ENCODE results near the gene PHB1. TPM values are rescaled to one million over a fixed set of nuclear protein-coding genes. Genes with fewer than 3 reads are reported as not detected.

PHB1 gene
- total RNA-seq, 1 donor from 2014 or later, result 440 TPM

GRCh38 chr17:49388290-49388640, 26.4 kb downstream of the PHB1 start:
- Mint-ChIP-seq H3K9me3 (no peaks in the 10 kb centered on the region), H3K27ac (peak overlapping the region; percentile 88), H3K36me3 (ENCODE audit: low read depth) (no peaks in the 10 kb centered on the region), H3K4me1 (peaks cover 47% of the 10 kb centered on the region), H3K4me3 (peak overlapping the region; percentile 72), H3K27me3 (no peaks in the 10 kb centered on the region)
- intact Hi-C loops (cut with micrococcal nuclease), result no loop called here
- peak; percentile 79 for DNase-seq

- H3K27ac Mint-ChIP-seq, result peak overlapping the region; percentile 88
- H3K4me1 Mint-ChIP-seq, result peaks cover 47% of the 10 kb centered on the region
- intact Hi-C loops (cut with micrococcal nuclease), result no loop called here
- DNase-seq, result no peak
- H3K9me3 Mint-ChIP-seq, result no peaks in the 10 kb centered on the region
- peak overlapping the region; percentile 72 for H3K4me3 Mint-ChIP-seq
- no peaks in the 10 kb centered on the region for H3K36me3 Mint-ChIP-seq (ENCODE audit: low read depth)
- no peaks in the 10 kb centered on the region for H3K27me3 Mint-ChIP-seq
These were observed 27.0 kb downstream of the PHB1 start for GRCh38 chr17:49387498-49388289.

- H3K27ac Mint-ChIP-seq, result no peak overlapping the region
- intact Hi-C loops (cut with micrococcal nuclease), result no loop called here
- H3K9me3 Mint-ChIP-seq, result no peaks in the 10 kb centered on the region
- H3K4me3 Mint-ChIP-seq, result no peak overlapping the region
- H3K36me3 Mint-ChIP-seq (ENCODE audit: low read depth), result no peaks in the 10 kb centered on the region
- peaks cover 46% of the 10 kb centered on the region for H3K4me1 Mint-ChIP-seq
- no peak for DNase-seq
- H3K27me3 Mint-ChIP-seq, result peaks cover 8% of the 10 kb centered on the region
These were observed 28.3 kb downstream of the PHB1 start for GRCh38 chr17:49386373-49386772.

- Mint-ChIP-seq H3K9me3 (no peaks in the 10 kb centered on the region), H3K4me3 (no peak overlapping the region), H3K4me1 (peaks cover 32% of the 10 kb centered on the region), H3K27me3 (peaks cover 10% of the 10 kb centered on the region), H3K36me3 (ENCODE audit: low read depth) (peaks cover 1% of the 10 kb centered on the region), H3K27ac (no peak overlapping the region)
- intact Hi-C loops (cut with micrococcal nuclease), result no loop called here
- DNase-seq, result no peak
These were observed 29.7 kb downstream of the PHB1 start for GRCh38 chr17:49384951-49385350.

GRCh38 chr17:49383060-49383459, 31.6 kb downstream of the PHB1 start:
- no peak for DNase-seq
- intact Hi-C loops (cut with micrococcal nuclease), result no loop called here
- Mint-ChIP-seq H3K4me3 (no peak overlapping the region), H3K4me1 (peaks cover 15% of the 10 kb centered on the region), H3K27ac (no peak overlapping the region), H3K36me3 (ENCODE audit: low read depth) (peaks cover 1% of the 10 kb centered on the region), H3K9me3 (no peaks in the 10 kb centered on the region), H3K27me3 (peaks cover 17% of the 10 kb centered on the region)

- H3K36me3 Mint-ChIP-seq (ENCODE audit: low read depth), result peaks cover 1% of the 10 kb centered on the region
- peaks cover 17% of the 10 kb centered on the region for H3K27me3 Mint-ChIP-seq
- H3K4me3 Mint-ChIP-seq, result no peak overlapping the region
- H3K4me1 Mint-ChIP-seq, result peaks cover 10% of the 10 kb centered on the region
- no peak overlapping the region for H3K27ac Mint-ChIP-seq
- intact Hi-C loops (cut with micrococcal nuclease), result no loop called here
- no peak for DNase-seq
- no peaks in the 10 kb centered on the region for H3K9me3 Mint-ChIP-seq
These were observed 32.1 kb downstream of the PHB1 start for GRCh38 chr17:49382556-49382955.

- no peaks in the 10 kb centered on the region for H3K9me3 Mint-ChIP-seq
- H3K36me3 Mint-ChIP-seq (ENCODE audit: low read depth), result peaks cover 1% of the 10 kb centered on the region
- no peak for DNase-seq
- no peak overlapping the region for H3K4me3 Mint-ChIP-seq
- H3K27ac Mint-ChIP-seq, result no peak overlapping the region
- intact Hi-C loops (cut with micrococcal nuclease), result no loop called here
- peaks cover 17% of the 10 kb centered on the region for H3K27me3 Mint-ChIP-seq
- H3K4me1 Mint-ChIP-seq, result peaks cover 4% of the 10 kb centered on the region
These were observed 32.9 kb downstream of the PHB1 start for GRCh38 chr17:49381793-49382192.

GRCh38 chr17:49381033-49381432, 33.6 kb downstream of the PHB1 start:
- DNase-seq, result no peak
- H3K36me3 Mint-ChIP-seq (ENCODE audit: low read depth), result peaks cover 1% of the 10 kb centered on the region
- no peak overlapping the region for H3K4me3 Mint-ChIP-seq
- intact Hi-C loops (cut with micrococcal nuclease), result no loop called here
- H3K27me3 Mint-ChIP-seq, result peaks cover 17% of the 10 kb centered on the region
- no peak overlapping the region for H3K27ac Mint-ChIP-seq
- H3K9me3 Mint-ChIP-seq, result no peaks in the 10 kb centered on the region
- peaks cover 3% of the 10 kb centered on the region for H3K4me1 Mint-ChIP-seq

GRCh38 chr17:49379926-49380325, 34.8 kb downstream of the PHB1 start:
- intact Hi-C loops (cut with micrococcal nuclease), result no loop called here
- H3K4me3 Mint-ChIP-seq, result no peak overlapping the region
- no peak overlapping the region for H3K27ac Mint-ChIP-seq
- H3K27me3 Mint-ChIP-seq, result peaks cover 17% of the 10 kb centered on the region
- no peak for DNase-seq
- no peaks in the 10 kb centered on the region for H3K9me3 Mint-ChIP-seq
- peaks cover 1% of the 10 kb centered on the region for H3K36me3 Mint-ChIP-seq (ENCODE audit: low read depth)
- H3K4me1 Mint-ChIP-seq, result peaks cover 1% of the 10 kb centered on the region

- H3K27ac Mint-ChIP-seq, result no peak overlapping the region
- peaks cover 1% of the 10 kb centered on the region for H3K4me1 Mint-ChIP-seq
- intact Hi-C loops (cut with micrococcal nuclease), result no loop called here
- DNase-seq, result no peak
- H3K9me3 Mint-ChIP-seq, result no peaks in the 10 kb centered on the region
- H3K4me3 Mint-ChIP-seq, result no peak overlapping the region
- peaks cover 1% of the 10 kb centered on the region for H3K36me3 Mint-ChIP-seq (ENCODE audit: low read depth)
- H3K27me3 Mint-ChIP-seq, result peaks cover 17% of the 10 kb centered on the region
These were observed 36.4 kb downstream of the PHB1 start for GRCh38 chr17:49378311-49378710.

GRCh38 chr17:49375544-49375943, 39.1 kb downstream of the PHB1 start:
- Mint-ChIP-seq H3K27me3 (peaks cover 8% of the 10 kb centered on the region), H3K9me3 (no peaks in the 10 kb centered on the region), H3K4me1 (no peaks in the 10 kb centered on the region), H3K36me3 (ENCODE audit: low read depth) (no peaks in the 10 kb centered on the region), H3K27ac (no peak overlapping the region), H3K4me3 (no peak overlapping the region)
- intact Hi-C loops (cut with micrococcal nuclease), result no loop called here
- no peak for DNase-seq

- Mint-ChIP-seq H3K9me3 (no peaks in the 10 kb centered on the region), H3K27me3 (no peaks in the 10 kb centered on the region), H3K4me3 (no peak overlapping the region), H3K36me3 (ENCODE audit: low read depth) (no peaks in the 10 kb centered on the region), H3K27ac (no peak overlapping the region), H3K4me1 (no peaks in the 10 kb centered on the region)
- intact Hi-C loops (cut with micrococcal nuclease), result no loop called here
- no peak for DNase-seq
These were observed 41.6 kb downstream of the PHB1 start for GRCh38 chr17:49373115-49373514.

- H3K27ac Mint-ChIP-seq, result no peak overlapping the region
- no peaks in the 10 kb centered on the region for H3K27me3 Mint-ChIP-seq
- H3K9me3 Mint-ChIP-seq, result no peaks in the 10 kb centered on the region
- DNase-seq, result no peak
- H3K4me1 Mint-ChIP-seq, result no peaks in the 10 kb centered on the region
- intact Hi-C loops (cut with micrococcal nuclease), result no loop called here
- H3K4me3 Mint-ChIP-seq, result no peak overlapping the region
- H3K36me3 Mint-ChIP-seq (ENCODE audit: low read depth), result no peaks in the 10 kb centered on the region
These were observed 42.3 kb downstream of the PHB1 start for GRCh38 chr17:49372425-49372824.

- H3K4me1 Mint-ChIP-seq, result peaks cover 2% of the 10 kb centered on the region
- no peak overlapping the region for H3K4me3 Mint-ChIP-seq
- DNase-seq, result no peak
- H3K27me3 Mint-ChIP-seq, result no peaks in the 10 kb centered on the region
- no peaks in the 10 kb centered on the region for H3K9me3 Mint-ChIP-seq
- intact Hi-C loops (cut with micrococcal nuclease), result no loop called here
- no peaks in the 10 kb centered on the region for H3K36me3 Mint-ChIP-seq (ENCODE audit: low read depth)
- no peak overlapping the region for H3K27ac Mint-ChIP-seq
These were observed 43.5 kb downstream of the PHB1 start for GRCh38 chr17:49370971-49371834.
